GM12878 (cell line): ENCODE measurements around the gene MGA. TPM values are rescaled to one million over a fixed set of nuclear protein-coding genes. Genes with fewer than 3 reads are reported as not detected.

Experiments
- ATAC-seq: fragments of 200-7000 bp; cut with Tn5 transposase; 3 replicates; pipeline ENCODE4 v1.9.1; 2020; ENCODE audit warnings: mild to moderate bottlenecking, moderate library complexity
- BruUV-seq: library from RNA; stranded (reverse); fragments of 400-500 nt; replicated peaks from 2 replicates; lab custom pipeline; 2021; lab: Mats Ljungman, UMichigan
- CTCF ChIA-PET: fragments of 300-600 bp; sonication (Branson Sonifier 250); formaldehyde crosslinking; extraction: SDS; loops from one replicate; lab custom pipeline; 2021; ENCODE audit warnings: inconsistent platforms; lab: Yijun Ruan, JAX
- POLR2A ChIA-PET: fragments of 350-600 bp; formaldehyde crosslinking; extraction: SDS; loops from one replicate; lab custom pipeline; 2021; ENCODE audit warnings: inconsistent platforms; lab: Charles Lee
- RAD21 ChIA-PET: fragments of 300-600 bp; sonication (Branson Sonifier 250); formaldehyde crosslinking; loops from one replicate; lab custom pipeline; 2023; ENCODE audit warnings: antibody characterized with exemption; ENCODE audit not compliant: unreplicated experiment; lab: Charles Lee
- SMC1A ChIA-PET: fragments of 300-600 bp; sonication (Branson Sonifier 250); formaldehyde crosslinking; loops from one replicate; lab custom pipeline; 2023; ENCODE audit not compliant: unreplicated experiment, uncharacterized antibody; lab: Charles Lee
- DNase-seq: peaks from one replicate; pipeline ENCODE4 v3.0.0-alpha.2; 2011; ENCODE audit warnings: low read depth, low spot score
- FAIRE-seq: peaks from 3 replicates; lab custom pipeline; 2011; peaks lifted over from hg19 to GRCh38; lab: Jason Lieb, UNC
- H2AFZ ChIP-seq: 2 replicates; pipeline ENCODE4 v1.6.0; 2011; ENCODE audit warnings: low read depth, low read length, control low read depth; ENCODE audit not compliant: control insufficient read depth
- H3K27ac ChIP-seq: 2 replicates; pipeline ENCODE4 v1.5.1; 2011; ENCODE audit warnings: control low read depth; ENCODE audit not compliant: control insufficient read depth, insufficient read depth
- H3K27me3 ChIP-seq, 2 experiments: replicated peaks in 1 of 2; 2 replicates each; pipeline versions ENCODE4 v1.6.0 to v1.6.1; 2011; ENCODE audit warnings: low read length in 1 of 2; ENCODE audit not compliant: control insufficient read depth in 2 of 2, insufficient read depth in 2 of 2
- H3K36me3 ChIP-seq, 2 experiments: 2 replicates each; pipeline ENCODE4 v1.5.1; 2011; ENCODE audit warnings: low read length in 1 of 2; ENCODE audit not compliant: control insufficient read depth in 2 of 2, insufficient read depth in 2 of 2
- H3K4me1 ChIP-seq: 2 replicates; pipeline ENCODE4 v1.6.1; 2011; ENCODE audit warnings: mild to moderate bottlenecking, low read length, moderate library complexity, mixed read lengths; ENCODE audit not compliant: control insufficient read depth, insufficient read depth
- H3K4me2 ChIP-seq: 2 replicates; pipeline ENCODE4 v1.6.0; 2011; ENCODE audit warnings: control low read depth; ENCODE audit not compliant: control insufficient read depth, insufficient read depth
- H3K4me3 ChIP-seq: fragments of 200-600 bp; sonication (generic); 2 replicates; pipeline ENCODE4 v1.5.1; 2016
- H3K79me2 ChIP-seq: 2 replicates; pipeline ENCODE4 v1.6.0; 2011; ENCODE audit warnings: low read length; ENCODE audit not compliant: control insufficient read depth, insufficient read depth
- H3K9ac ChIP-seq: 2 replicates; pipeline ENCODE4 v1.8.0; 2011; ENCODE audit warnings: low read length, control low read depth, mixed read lengths; ENCODE audit not compliant: control insufficient read depth, insufficient read depth
- H3K9me3 ChIP-seq: replicated peaks from 3 replicates; pipeline ENCODE4 v1.5.1; 2011; ENCODE audit warnings: mild to moderate bottlenecking, low read length; ENCODE audit not compliant: control insufficient read depth, insufficient read depth
- H4K20me1 ChIP-seq: 2 replicates; pipeline ENCODE4 v1.6.0; 2011; ENCODE audit not compliant: control insufficient read depth, insufficient read depth
- ATF3 ChIP-seq: IDR thresholded peaks from 2 replicates; pipeline ENCODE4 v1.6.1; 2011; ENCODE audit warnings: low read depth, mild to moderate bottlenecking, low read length, moderate library complexity, borderline replicate concordance; ENCODE audit errors: extremely low read depth
- CHD1 ChIP-seq: IDR thresholded peaks from 2 replicates; pipeline ENCODE4 v1.6.1; 2012; ENCODE audit warnings: low read depth, low read length, improper control_type of control experiment
- E2F4 ChIP-seq: IDR thresholded peaks from 2 replicates; pipeline ENCODE4 v1.6.1; 2012; ENCODE audit warnings: low read depth, low read length, improper control_type of control experiment
- EGR1 ChIP-seq, 2 experiments: IDR thresholded peaks; 1 replicate in 1 of 2; 2 replicates in 1 of 2; pipeline ENCODE4 v1.6.1; 2011 to 2012; ENCODE audit warnings: low read depth in 2 of 2, low read length in 2 of 2, borderline replicate concordance in 1 of 2, mild to moderate bottlenecking in 1 of 2, moderate library complexity in 1 of 2
- IRF4 ChIP-seq: IDR thresholded peaks from 2 replicates; pipeline ENCODE4 v1.6.1; 2011; ENCODE audit warnings: low read depth, low read length
- MLLT1 ChIP-seq: fragments of 450-650 bp; IDR thresholded peaks from 2 replicates; pipeline ENCODE4 v1.6.1; 2016; ENCODE audit warnings: mild to moderate bottlenecking
- NFXL1 ChIP-seq: fragments of 450-650 bp; IDR thresholded peaks from 2 replicates; pipeline ENCODE4 v1.6.1; 2017; ENCODE audit warnings: antibody characterized with exemption, mild to moderate bottlenecking, borderline replicate concordance
- SP1 ChIP-seq: IDR thresholded peaks from one replicate; pipeline ENCODE4 v1.6.1; 2011; ENCODE audit warnings: low read depth, low read length
- TCF12 ChIP-seq: IDR thresholded peaks from 2 replicates; pipeline ENCODE4 v1.6.1; 2011; ENCODE audit warnings: low read depth, mild to moderate bottlenecking, low read length
- USF2 ChIP-seq: IDR thresholded peaks from 2 replicates; pipeline ENCODE4 v1.6.1; 2011; ENCODE audit warnings: low read depth, low read length, improper control_type of control experiment, borderline replicate concordance
- ZBTB4 ChIP-seq: fragments of 450-650 bp; formaldehyde crosslinking; IDR thresholded peaks from 2 replicates; pipeline ENCODE4 v1.4.0; 2022; ENCODE audit warnings: mild to moderate bottlenecking, moderate library complexity
- ZNF217 ChIP-seq: fragments of 450-650 bp; IDR thresholded peaks from 2 replicates; pipeline ENCODE4 v1.6.1; 2017; ENCODE audit warnings: antibody characterized with exemption, mild to moderate bottlenecking
- ZSCAN29 ChIP-seq: fragments of 450-650 bp; IDR thresholded peaks from 2 replicates; pipeline ENCODE4 v1.6.1; 2017; ENCODE audit warnings: mild to moderate bottlenecking, moderate library complexity
- WGBS: methylation state at CpG from one replicate; pipeline ENCODE4 v1.1.6; 2016; ENCODE audit warnings: low lambda C conversion rate; ENCODE audit not compliant: insufficient replicate concordance, insufficient coverage; ENCODE audit errors: missing lambda C conversion rate; 5-methylcytosine and 5-hydroxymethylcytosine counted together
- in situ Hi-C: fragments of 300-500 bp; cut with MboI; formaldehyde crosslinking; loops from 9 replicates; pipeline ENCODE4 v1.14.3; 2018; ENCODE audit warnings: mixed read lengths
- intact Hi-C: fragments of 100-400 bp; cut with micrococcal nuclease; formaldehyde crosslinking; loops from one replicate; pipeline ENCODE4 v1.14.2; 2022; ENCODE audit not compliant: unreplicated experiment
- polyA plus RNA-seq, 11 experiments: library from polyadenylated mRNA; depleted of rRNA in 4 of 11; unstranded in 6 of 11; stranded (reverse) in 5 of 11; fragments of >200 nt; fragmentation: Nextera tagmentation in 4 of 11; fragmentation: Illumina TruSeq in 1 of 11; extraction: Ambion mirVana in 4 of 11; extraction: Trizol in 1 of 11; gene quantifications; 1 replicate in 1 of 11; 2 replicates in 10 of 11; pipeline versions ENCODE4 v1.2.1 to v1.2.3, GENCODE V29; 2011 to 2016; ENCODE audit warnings: inconsistent platforms in 2 of 11, missing spikeins in 2 of 11, low read depth in 1 of 11
- total RNA-seq, 4 experiments: library from RNA; depleted of rRNA in 3 of 4; stranded (reverse); fragments of >200 nt in 3 of 4; fragmentation: Illumina TruSeq in 1 of 4; extraction: Trizol in 1 of 4; gene quantifications; 2 replicates each; pipeline versions ENCODE4 v1.2.1 to v1.2.3, GENCODE V29; 2013 to 2021

MGA gene
- total and polyA plus RNA-seq, 10 of the 15 experiments (the other 5 are each of a cell fraction or from before 2014, with no cell fraction given): 2.6 to 29.6 (median 17.0) TPM

- BruUV-seq: no TSS peak
- ChIA-PET SMC1A (no interaction called here), CTCF (interaction anchor here (1.2 kb wide), 2 partner anchors 25 to 164 kb away, joined by 3 read pairs; no protein-coding TSS in a partner anchor), RAD21 (no interaction called here), POLR2A (interaction anchor here (0.7 kb wide), 1 partner anchor 1895 kb away, joined by 4 read pairs; no protein-coding TSS in a partner anchor)
- Histone ChIP-seq H3K4me1 (peaks cover 5% of the 10 kb centered on the region), H3K36me3 (no peaks in the 10 kb centered on the region), H3K9me3 (no peaks in the 10 kb centered on the region), H3K27me3 (no peaks in the 10 kb centered on the region), H3K4me3 (no peak overlapping the region), H4K20me1 (no peaks in the 10 kb centered on the region), H3K4me2 (no peak overlapping the region), H3K79me2 (no peaks in the 10 kb centered on the region), H3K9ac (no peak overlapping the region), H2AFZ (no peak overlapping the region), H3K27ac (no peak overlapping the region)
- DNase-seq (no peak), FAIRE-seq (no peak), ATAC-seq (no peak)
- TF ChIP-seq IRF4: no peak
- TF ChIP-seq ZBTB4: no peak
- no peak for TF ChIP-seq MLLT1
- no peak for TF ChIP-seq SP1
- TF ChIP-seq ATF3: no peak
- no peak for TF ChIP-seq CHD1
- TF ChIP-seq USF2: no peak
- no peak for TF ChIP-seq EGR1 (IDR thresholded peaks at IDR 0.05; ENCODE audit: borderline replicate concordance in 1 of 2, low read depth in 2 of 2, low read length in 2 of 2)
- no peak for TF ChIP-seq TCF12
- TF ChIP-seq ZSCAN29: no peak
- no peak for TF ChIP-seq E2F4
- no peak for TF ChIP-seq NFXL1
- TF ChIP-seq ZNF217: no peak
- 81% methylated on average over 4 of the region's 4 CpGs for WGBS
- intact Hi-C loops (no loop called here), in situ Hi-C loops (no loop called here)
Measured at GRCh38 chr15:41629463-41629862, 30.7 kb upstream of the MGA start.
